NCI-H2196 treated with DMSO at 0.1 percent for 48 hours (cell line): ENCODE data around the gene PCYT2.

ENCODE experiments used
- DNase-seq: peaks from one replicate; lab custom pipeline; 2025; ENCODE audit not compliant: unreplicated experiment; lab: John Stamatoyannopoulos, UW

Gene PCYT2

GRCh38 chr17:81944858-81945257, 33.7 kb upstream of the PCYT2 start:
- DNase-seq: no peak

- no peak for DNase-seq
These were observed 31.0 kb upstream of the PCYT2 start for GRCh38 chr17:81942167-81942553.

DNA sequence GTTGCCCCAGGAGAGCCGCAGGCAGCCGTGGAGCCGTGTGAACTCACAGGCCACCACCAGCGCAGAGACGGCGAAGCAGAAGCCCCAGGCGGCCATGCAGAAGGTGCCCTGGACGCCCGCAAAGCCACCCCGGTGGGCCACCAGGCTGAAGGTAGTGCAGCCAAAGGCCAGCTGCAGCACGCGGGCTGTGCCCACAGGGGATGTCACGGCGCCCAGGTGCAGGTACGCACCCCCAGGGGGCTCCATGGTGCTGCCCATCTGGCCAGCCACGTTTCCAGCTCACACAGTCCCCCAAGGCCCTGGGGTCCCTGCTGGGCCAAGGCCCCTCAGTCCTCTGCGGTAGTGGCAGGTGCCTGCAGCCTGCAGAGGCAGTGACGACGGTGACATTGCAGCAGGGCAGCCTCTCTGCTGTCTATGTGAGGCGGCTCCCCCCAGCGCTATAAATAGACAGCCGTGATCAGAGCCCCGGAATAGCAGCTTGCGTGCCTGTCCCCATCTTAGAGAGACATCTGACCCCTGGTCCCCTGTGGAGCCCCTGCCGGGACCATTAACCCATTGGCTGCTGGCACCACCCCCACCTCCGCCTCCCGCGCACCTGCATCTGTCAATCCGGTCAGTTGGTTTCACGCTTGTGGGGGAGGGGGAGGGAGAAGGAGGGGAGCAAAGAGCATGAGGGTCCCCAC, 30.4 kb upstream of the PCYT2 start:
- DNase-seq: no peak

GRCh38 chr17:81940538-81941483, 29.6 kb upstream of the PCYT2 start:
- no peak for DNase-seq

- DNase-seq: no peak
These were observed 28.7 kb upstream of the PCYT2 start for GRCh38 chr17:81939881-81940385.

DNA sequence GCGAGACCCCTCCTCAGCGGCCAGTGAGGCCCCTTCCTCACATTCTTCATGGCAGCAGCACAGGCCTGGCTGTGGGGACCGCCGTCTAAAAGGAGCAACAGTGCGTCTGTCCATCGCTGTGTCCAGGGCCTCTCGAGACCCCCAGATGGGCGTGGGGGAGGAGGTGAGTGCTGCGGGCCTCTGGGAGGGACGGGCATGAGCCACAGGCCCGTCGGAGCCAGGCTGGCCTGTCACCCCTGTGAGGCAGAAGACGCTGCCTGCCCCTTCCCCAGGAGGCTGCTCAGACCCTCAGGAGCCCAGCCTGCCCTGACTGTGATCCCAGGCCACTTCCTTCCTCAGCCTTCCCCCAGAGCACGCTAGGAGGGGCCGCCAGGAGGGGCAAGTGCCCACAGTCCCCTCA, 28.0 kb upstream of the PCYT2 start:
- DNase-seq: no peak

- DNase-seq: no peak
These were observed 24.5 kb upstream of the PCYT2 start for GRCh38 chr17:81935709-81936084.

GRCh38 chr17:81934850-81935708, 23.9 kb upstream of the PCYT2 start:
- no peak for DNase-seq

GRCh38 chr17:81934098-81934757, 23.0 kb upstream of the PCYT2 start:
- DNase-seq: no peak

- DNase-seq: no peak
These were observed 22.0 kb upstream of the PCYT2 start for GRCh38 chr17:81933178-81933699.

DNA sequence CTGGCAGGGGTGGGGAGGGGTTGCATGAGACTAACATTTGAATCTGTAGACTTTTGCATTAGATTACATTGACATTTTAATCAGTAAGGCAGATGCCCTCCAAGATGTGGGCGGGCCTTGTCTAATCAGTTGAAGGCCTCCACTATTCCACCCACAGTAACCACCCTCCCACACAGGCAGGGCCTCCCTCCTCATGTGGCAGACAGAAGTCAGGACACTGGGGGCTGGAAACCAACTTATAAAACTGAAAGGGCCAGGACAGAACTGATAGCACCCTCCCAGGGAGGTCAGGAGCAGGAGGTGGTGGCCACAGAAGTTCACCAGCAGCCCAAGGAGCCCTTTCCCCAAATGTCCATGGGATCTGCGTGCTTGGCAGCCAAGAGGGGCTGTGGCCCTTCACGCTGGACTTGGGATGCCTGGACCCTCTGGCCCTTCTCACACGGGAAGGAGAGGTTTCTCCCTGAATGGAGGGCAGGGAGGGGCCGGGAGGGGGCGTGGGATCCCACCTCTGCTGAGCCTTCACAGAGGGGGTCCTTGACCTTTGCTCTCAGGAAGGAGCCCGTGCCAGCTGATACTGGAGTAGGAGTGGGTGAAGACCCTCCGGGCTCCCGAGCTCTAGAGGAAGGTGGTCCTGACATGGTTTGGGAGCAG, 21.3 kb upstream of the PCYT2 start:
- no peak for DNase-seq

DNA sequence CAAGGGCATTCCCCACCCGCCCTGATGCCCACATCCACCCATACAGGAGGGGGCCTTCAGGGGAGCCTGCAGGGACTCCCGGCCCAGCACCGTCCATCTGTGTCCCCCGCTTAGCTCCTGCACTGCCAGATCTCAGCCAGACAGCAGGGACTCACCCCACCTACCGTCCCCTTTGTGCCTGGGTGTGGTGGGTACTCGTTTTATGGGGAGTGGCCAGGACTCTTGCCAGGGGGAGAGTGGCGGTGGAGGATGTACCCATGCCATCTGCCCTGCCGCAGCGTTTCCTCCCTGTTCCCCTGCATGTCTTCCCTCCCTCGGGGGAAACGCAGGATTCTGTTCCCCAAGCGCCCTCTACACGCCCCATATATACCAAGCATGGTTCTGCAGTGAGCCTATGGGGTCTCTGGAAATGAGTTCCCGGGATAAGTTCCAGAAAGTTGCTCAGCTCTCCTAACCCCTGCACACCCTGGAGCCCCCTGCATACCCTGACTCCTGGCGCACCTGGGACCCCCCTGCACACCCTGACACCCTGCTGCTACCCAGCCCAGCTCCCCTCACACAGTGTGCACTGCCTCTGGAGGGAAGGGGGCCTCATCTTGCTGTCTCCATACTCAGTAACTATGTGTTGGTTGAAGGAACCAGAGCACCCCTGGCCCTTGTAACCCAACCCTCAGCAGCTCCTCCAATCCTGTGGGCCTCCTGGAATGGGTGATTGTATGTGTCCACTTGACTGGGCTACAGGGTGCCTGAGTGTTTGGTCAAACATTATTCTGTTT, 20.5 kb upstream of the PCYT2 start:
- no peak for DNase-seq

- no peak for DNase-seq
These were observed 20.0 kb upstream of the PCYT2 start for GRCh38 chr17:81931189-81931556.

GRCh38 chr17:81930142-81931125, 19.2 kb upstream of the PCYT2 start:
- no peak for DNase-seq

DNA sequence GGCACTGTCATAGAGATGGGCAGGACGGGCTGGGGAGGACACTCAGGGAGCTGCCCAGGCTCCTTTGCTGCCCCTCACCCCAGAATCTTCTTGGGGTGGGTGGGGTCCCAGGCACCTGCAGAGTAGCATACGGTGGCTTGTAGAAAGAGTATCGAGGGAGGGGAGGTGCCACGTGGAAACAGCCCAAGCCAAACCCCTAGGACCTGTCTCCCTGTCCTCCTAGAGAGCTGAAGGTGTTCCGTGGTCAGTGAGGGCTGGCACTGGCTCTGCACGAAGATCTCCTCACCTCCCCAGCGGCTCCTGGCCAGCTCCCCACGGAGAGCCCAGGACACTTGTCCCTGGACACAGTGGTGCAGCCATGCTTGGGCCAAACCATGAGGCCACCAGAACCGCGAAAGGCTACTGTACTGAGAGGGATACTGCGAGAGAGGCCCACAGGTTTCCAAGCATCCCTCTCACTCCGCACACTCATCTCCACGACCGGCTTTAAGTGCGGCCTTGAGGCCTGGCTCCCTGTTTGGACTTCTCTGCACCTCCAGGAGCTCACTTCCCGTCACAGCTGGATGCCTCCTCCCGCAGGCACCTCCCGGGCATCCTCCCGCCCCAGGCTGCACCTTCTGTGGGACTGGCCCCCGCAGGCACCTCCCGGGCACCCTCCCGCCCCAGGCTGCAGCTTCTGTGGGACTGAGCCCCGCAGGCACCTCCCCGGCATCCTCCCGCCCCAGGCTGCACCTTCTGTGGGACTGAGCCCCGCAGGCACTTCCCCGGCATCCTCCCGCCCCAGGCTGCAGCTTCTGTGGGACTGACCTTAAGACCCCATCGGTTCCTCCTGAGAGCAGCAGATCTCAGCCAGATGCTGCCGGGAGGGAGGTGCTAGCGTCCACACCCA, 18.3 kb upstream of the PCYT2 start:
- no peak for DNase-seq

DNA sequence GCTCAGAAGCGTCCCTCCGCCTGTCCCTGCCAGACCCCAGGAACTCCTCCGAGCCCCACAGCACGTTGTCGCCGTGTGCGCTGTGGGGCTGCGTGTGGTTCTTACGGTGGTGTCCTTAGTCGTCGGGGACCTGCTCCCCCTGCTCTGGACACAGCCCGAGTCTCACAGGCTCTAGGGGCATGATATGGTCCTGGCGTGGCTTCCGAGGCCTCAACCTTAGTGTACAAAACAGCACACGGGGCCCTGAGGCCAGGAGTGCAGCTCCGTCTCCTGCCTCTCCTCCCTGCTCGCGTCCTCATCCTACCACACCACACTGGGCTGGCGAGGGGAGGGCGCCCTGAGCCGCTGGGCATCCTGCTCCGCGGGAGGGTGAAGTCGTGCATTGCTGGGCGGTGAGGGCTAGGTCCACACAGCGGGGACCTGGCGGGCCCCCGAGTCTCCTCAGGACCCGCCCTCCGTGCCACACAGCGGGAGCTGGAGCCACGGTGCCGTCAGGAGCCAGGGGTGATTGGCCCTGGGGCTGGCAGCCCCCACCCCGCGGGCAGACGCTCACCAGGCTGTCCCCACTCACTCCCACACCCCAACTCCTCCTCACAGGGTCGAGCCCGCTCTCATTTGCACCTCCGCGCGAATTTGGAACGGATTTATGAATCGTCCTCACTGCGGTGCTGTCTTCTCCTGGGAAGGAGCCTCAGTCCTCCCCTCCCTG, 17.5 kb upstream of the PCYT2 start:
- no peak for DNase-seq
